Measurements from ENCODE around the gene GPR146.
"Not testable (repeated sequence)": the region's sequence is repeated elsewhere in the genome, so short reads cannot be mapped to it uniquely, and the experiment has no call there.

GPR146 gene

GRCh38 chr7:1044189-1045068 is at the start of gene GPR146:
Gene GPR146 (plus strand): TSS chr7:1044546. CDS start chr7:1057516, 12,970 bp downstream.
- peak; percentile 89 for DNase-seq (ENCODE audit: low read depth)

- DNase-seq (ENCODE audit: low read depth): no peak
Observed at GRCh38 chr7:994592-995308, 49.6 kb upstream of the GPR146 start.

GRCh38 chr7:995571-995970 is 48.8 kb upstream of the GPR146 start:
- DNase-seq (ENCODE audit: low read depth): no peak

DNA sequence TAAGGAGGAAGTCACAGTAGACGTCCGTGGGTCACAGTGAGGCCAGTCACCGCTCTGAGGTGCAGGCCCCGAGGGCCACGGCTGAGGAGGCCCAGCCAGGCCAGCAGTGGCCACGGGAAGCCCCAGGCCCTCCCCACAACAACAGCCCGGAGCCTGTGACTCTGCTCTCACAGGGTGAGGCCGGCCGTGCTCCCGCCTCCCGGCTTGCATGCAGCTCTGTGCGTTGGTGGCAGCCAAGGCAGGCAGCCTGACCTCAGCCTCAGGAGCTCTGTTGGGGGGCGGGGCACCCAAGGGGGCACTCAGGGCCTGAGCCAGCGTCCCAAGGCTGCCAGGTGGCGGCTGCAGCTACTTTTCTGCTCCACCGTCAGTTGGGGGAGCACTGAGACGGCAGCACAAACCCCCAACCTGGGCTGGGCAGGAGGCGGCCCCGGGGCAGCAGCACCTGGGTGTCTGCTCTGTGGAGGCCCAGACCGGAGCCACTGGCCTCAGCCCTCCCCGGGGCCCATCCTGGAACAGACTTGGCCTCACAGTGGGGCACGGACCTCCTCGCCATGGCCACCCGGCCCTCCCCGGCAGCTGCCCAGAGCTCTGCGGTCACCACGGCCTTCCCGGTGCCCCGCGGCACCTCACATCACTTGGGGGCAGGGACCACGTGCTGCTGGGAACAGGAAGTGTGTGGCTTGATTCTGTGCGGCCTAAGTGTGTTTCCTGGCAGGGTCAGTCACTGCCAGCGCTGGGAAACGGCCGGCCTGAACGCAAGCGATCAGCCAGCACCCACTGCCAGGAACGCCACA is 48.1 kb upstream of the GPR146 start:
- DNase-seq (ENCODE audit: low read depth): no peak

- no peak for DNase-seq (ENCODE audit: low read depth)
Observed at GRCh38 chr7:997404-998395, 46.6 kb upstream of the GPR146 start.

DNA sequence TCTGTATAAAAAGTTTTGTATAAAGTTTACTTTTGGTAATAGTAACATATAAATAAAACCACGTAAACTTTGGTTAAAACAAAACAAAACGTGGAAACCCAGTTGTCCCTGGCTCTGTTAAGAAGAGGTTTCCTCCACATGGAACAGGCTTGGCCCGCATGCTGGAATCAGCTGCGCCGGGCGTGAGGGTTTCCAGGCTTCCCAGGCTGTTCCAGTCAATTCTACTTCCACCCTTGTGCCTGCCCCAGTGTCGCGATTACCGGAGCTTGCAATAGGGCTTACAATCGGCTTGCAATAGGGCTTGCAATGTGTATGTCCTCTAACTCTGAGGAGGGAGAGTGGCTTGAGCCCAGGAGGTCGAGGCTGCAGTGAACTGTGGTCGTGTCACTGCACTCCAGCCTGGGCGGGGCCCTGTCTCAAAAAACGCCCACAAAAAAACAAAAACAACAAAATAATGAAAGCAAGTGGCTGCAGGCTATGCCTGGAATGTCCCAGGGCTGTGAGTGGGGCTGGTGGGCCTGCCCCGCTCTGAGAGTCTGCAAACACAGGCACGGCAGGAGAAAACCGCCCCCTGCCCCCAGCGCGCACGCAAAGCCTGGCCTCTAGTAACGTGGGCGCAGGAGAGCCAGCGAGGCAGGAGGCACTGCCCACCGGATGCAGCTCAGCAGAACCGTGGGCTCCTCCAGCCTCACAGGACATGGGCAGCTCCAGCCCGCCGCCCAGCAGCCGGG is 45.0 kb upstream of the GPR146 start:
- no peak for DNase-seq (ENCODE audit: low read depth)

- DNase-seq (ENCODE audit: low read depth): no peak
Observed at GRCh38 chr7:999941-1000935, 44.1 kb upstream of the GPR146 start.

DNA sequence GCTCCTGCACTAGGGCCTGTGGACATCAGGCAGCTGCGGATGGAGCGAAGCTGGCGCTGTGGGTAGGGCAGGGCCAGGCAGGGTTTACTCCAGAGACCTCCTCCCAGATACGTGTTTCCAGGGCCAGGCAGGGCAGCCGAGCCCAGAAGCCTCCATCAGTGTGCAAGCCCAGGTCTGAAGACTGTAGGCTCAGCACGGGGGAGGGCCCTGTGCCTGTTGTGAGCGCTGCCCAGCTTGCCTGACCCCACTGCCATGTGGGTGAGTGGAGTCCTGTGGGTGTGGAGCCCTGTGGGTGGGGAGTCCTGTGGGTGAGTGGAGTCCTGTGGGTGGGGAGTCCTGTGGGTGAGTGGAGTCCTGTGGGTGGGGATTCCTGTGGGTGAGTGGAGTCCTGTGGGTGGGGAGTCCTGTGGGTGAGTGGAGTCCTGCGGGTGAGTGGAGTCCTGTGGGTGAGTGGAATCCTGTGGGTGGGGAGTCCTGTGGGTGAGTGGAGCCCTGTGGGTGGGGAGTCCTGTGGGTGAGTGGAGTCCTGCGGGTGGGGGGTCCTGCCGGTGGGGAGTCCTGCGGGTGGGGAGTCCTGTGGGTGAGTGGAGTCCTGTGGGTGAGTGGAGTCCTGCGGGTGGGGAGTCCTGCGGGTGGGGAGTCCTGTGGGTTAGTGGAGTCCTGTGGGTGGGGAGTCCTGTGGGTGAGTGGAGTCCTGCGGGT is 43.1 kb upstream of the GPR146 start:
- not testable (repeated sequence) for DNase-seq (ENCODE audit: low read depth)

GRCh38 chr7:1002026-1002425 is 42.3 kb upstream of the GPR146 start:
- not testable (repeated sequence) for DNase-seq (ENCODE audit: low read depth)

GRCh38 chr7:1002445-1002844 is 41.9 kb upstream of the GPR146 start:
- DNase-seq (ENCODE audit: low read depth): not testable (repeated sequence)

DNA sequence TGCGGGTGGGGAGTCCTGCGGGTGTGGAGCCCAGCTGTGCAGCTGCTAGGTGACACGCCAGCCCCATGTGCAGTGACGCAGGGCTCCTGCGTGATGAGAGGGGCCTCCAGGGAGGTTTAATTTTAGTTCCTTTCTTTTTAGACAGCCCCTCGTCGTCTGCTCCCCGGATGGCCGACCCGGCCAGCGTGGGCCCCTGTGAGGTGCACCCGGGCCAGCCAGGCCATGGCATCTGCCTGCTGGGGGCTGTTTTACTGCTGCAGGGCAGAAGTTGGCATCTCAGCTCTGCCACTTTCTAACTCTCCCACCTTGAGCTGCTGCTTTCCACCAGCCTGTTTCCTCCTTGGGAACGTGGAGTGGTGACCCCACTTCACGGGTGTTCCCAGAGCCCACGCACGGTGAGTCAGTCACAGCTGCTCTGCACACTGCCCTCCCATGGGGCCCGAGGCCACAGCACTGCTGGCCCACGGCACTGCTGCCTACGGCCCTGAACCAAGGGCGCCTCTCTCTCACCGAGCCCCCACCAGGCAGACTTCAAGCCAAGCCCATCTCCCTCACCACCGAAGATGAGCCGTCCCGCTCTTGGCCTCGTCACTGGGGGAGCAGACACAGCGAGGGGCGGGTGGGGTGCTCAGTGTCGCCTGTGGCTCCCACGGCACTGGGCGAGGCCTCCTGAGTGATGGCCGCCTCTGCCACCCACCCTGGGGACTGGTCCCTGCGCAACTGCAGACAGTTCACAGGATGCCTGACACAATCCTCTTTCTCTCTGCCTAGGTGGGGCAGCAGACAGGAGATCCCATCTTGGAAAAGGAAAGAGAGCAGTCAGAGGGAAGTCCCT is 40.1 kb upstream of the GPR146 start:
- no peak for DNase-seq (ENCODE audit: low read depth)

GRCh38 chr7:1005303-1005702 is 39.0 kb upstream of the GPR146 start:
- DNase-seq (ENCODE audit: low read depth): no peak

DNA sequence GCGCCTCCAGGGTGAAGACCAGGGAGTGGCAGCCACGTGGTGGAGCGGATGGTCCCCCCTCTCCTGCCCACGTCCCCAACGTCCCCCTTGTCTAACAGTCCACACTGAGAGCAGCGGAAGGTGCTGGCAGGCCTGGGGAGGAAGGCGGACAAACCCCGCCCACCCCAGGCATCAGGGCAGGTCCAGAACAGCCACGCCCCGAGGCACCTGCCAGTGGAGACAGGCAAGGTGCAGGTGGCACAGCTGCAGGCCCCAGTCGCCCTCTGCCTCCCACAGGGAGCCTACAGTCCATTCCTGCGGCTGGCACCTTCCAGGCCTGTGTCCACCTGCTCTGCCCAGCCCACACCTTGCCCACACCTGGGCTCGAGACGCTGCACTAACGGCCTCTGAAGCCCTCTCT is 36.4 kb upstream of the GPR146 start:
- DNase-seq (ENCODE audit: low read depth): no peak

GRCh38 chr7:1008733-1009363 is 35.5 kb upstream of the GPR146 start:
- no peak for DNase-seq (ENCODE audit: low read depth)

DNA sequence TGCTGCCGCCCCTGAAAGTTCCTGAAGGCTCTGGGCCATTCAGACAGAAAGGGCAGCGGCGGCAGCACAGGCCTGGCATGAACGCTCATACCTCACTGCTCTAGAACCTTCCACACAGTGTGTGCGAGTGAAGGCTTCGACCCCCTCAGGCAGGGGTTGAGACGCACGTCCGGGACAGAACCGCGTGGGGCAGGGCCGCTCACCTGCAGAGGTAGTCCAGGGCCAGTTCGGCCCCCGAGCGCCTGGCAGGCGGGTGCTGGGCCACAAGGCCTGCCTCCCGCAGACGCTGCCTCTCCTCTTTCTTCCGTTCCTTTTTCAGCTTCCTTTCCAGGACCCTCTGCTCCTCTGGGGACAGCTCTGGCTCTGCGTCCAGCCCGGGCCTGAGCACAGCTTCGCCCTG is 34.6 kb upstream of the GPR146 start:
- DNase-seq (ENCODE audit: low read depth): no peak

- no peak for DNase-seq (ENCODE audit: low read depth)
Observed at GRCh38 chr7:1010226-1010625, 34.1 kb upstream of the GPR146 start.

- no peak for DNase-seq (ENCODE audit: low read depth)
Observed at GRCh38 chr7:1011297-1012003, 32.9 kb upstream of the GPR146 start.

Data from activated T-cell treated with anti-CD3 and anti-CD28 coated beads for 1 hour (primary cell).